Erythroblast (primary cell): Measurements from ENCODE around the gene DAB1.
"Not testable (repeated sequence)": the region's sequence is repeated elsewhere in the genome, so short reads cannot be mapped to it uniquely, and the experiment has no call there.

ENCODE experiments used
- GATA1 ChIP-seq: IDR thresholded peaks from 2 replicates; pipeline ENCODE4 v1.6.1; 2011; ENCODE audit warnings: low read depth, mild to moderate bottlenecking, control low read depth, low read length, moderate library complexity
- POLR2A ChIP-seq: IDR thresholded peaks from 2 replicates; pipeline ENCODE4 v1.6.1; 2011; ENCODE audit warnings: mild to moderate bottlenecking, low read length

DNA sequence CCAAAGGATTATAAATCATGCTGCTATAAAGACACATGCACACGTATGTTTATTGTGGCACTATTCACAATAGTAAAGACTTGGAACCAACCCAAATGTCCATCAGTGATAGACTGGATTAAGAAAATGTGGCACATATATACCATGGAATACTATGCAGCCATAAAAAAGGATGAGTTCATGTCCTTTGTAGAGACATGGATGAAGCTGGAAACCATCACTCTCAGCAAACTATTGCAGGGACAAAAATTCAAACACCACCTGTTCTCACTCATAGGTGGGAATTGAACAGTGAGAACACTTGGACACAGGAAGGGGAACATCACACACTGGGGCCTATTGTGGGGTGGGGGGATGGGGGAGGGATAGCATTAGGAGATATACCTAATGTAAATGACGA, 203.0 kb downstream of the DAB1 start:
- not testable (repeated sequence) for TF ChIP-seq GATA1, POLR2A
